ENCODE measurements around the gene ADGRB3. TPM values are rescaled to one million over a fixed set of nuclear protein-coding genes. Genes with fewer than 3 reads are reported as not detected.

The ADGRB3 gene
- total and polyA plus RNA-seq, 2 experiments from 2014 or later, result not detected

DNA sequence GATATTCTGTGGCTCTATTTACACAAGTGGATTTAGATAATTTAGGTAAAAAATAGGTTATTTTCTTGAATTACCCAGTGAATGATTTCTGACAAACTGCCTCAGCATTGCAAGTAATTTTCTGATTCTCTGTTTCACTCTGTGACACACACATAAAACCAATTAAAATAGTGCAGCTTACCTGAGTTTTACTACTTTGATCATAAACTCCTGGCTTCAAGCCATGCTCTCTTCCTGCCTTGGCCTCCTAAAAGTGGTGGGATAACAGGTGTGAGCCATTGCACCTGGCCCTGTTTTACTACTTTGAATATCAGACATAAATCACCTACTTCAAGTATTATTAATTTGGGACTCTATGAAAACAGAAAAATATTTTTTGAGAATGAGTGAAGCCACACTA lies 462.9 kb downstream of the ADGRB3 start:
- Histone ChIP-seq H3F3A (ENCODE audit: insufficient read depth) (no peaks in the 10 kb centered on the region), H3K9ac (no peak overlapping the region), H3K4me2 (ENCODE audit: unreplicated experiment) (no peak overlapping the region), H3K9me3 (ENCODE audit: low read depth) (no peaks in the 10 kb centered on the region), H3K36me3 (ENCODE audit: low read depth) (no peaks in the 10 kb centered on the region), H4K20me1 (ENCODE audit: insufficient read depth) (no peaks in the 10 kb centered on the region), H3K4me1 (ENCODE audit: insufficient read depth) (no peaks in the 10 kb centered on the region), H3K27ac (no peak overlapping the region), H3K79me2 (ENCODE audit: insufficient read depth) (no peaks in the 10 kb centered on the region), H3K9me2 (ENCODE audit: insufficient read depth) (no peaks in the 10 kb centered on the region), H3K27me3 (replicated peaks; ENCODE audit: insufficient read depth) (no peaks in the 10 kb centered on the region), H2AFZ (no peak overlapping the region), H3K4me3 (no peak overlapping the region)
- no peak for DNase-seq
- in situ Hi-C loops (cut with MboI), result no loop called here
- TF ChIP-seq EZH2phosphoT487 (IDR thresholded peaks at IDR 0.05; ENCODE audit: insufficient read depth, low read depth) (no peak), EZH2 (IDR thresholded peaks at IDR 0.05; ENCODE audit: insufficient read depth, poor library complexity, severe bottlenecking) (no peak)

DNA sequence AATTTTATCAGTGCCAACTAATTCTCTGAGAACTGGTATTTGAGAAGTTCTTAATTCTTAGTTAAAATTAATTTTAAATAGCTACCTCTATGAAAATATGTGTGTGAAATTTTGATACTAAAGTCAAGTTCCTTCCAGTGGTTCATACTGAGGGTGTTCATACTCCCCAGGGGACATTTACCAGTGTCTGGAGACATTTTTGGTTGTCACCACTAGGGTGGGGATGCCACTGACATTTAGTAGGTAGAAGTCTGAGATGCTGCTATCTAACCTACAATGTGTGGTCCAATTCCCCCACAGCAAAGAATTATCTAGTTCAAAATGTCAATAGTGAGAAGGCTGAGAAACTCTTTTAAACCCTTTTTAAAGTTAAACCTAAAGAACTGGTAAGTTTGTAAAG lies 463.8 kb downstream of the ADGRB3 start:
- no peak overlapping the region for H3K9ac ChIP-seq
- no peak overlapping the region for H3K4me2 ChIP-seq (ENCODE audit: unreplicated experiment)
- in situ Hi-C loops (cut with MboI), result no loop called here
- H3K27ac ChIP-seq, result no peak overlapping the region
- no peaks in the 10 kb centered on the region for H3K36me3 ChIP-seq (ENCODE audit: low read depth)
- H2AFZ ChIP-seq, result no peak overlapping the region
- no peaks in the 10 kb centered on the region for H3K9me3 ChIP-seq (ENCODE audit: low read depth)
- TF ChIP-seq EZH2phosphoT487 (IDR thresholded peaks at IDR 0.05; ENCODE audit: insufficient read depth, low read depth) (no peak), EZH2 (IDR thresholded peaks at IDR 0.05; ENCODE audit: insufficient read depth, poor library complexity, severe bottlenecking) (no peak)
- no peaks in the 10 kb centered on the region for H3K27me3 ChIP-seq (replicated peaks; ENCODE audit: insufficient read depth)
- no peaks in the 10 kb centered on the region for H3K4me1 ChIP-seq (ENCODE audit: insufficient read depth)
- no peaks in the 10 kb centered on the region for H3K9me2 ChIP-seq (ENCODE audit: insufficient read depth)
- H4K20me1 ChIP-seq (ENCODE audit: insufficient read depth), result no peaks in the 10 kb centered on the region
- no peaks in the 10 kb centered on the region for H3F3A ChIP-seq (ENCODE audit: insufficient read depth)
- H3K79me2 ChIP-seq (ENCODE audit: insufficient read depth), result no peaks in the 10 kb centered on the region
- no peak overlapping the region for H3K4me3 ChIP-seq
- DNase-seq, result no peak

DNA sequence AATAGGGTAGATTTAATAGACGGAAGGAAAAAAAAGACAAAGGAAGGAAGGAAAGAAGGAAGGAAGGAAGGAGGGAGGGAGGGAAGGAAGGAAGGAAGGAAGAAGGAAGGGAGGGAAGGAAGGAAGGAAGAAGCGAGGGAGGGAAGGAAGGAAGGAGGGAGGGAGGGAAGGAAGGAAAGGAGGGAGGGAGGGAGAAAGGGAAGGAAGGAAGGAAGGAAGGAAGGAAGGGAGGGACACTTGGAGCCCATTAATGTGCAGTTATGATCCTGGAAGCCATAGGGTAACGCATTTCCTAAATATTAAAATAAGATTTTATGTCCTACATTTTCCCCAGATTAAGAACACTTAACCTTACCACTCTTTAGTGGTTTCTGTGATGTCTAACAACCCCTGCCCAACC lies 465.7 kb downstream of the ADGRB3 start:
- H2AFZ ChIP-seq, result no peak overlapping the region
- no peak overlapping the region for H3K9ac ChIP-seq
- no peak overlapping the region for H3K4me3 ChIP-seq
- no peaks in the 10 kb centered on the region for H3K79me2 ChIP-seq (ENCODE audit: insufficient read depth)
- no peaks in the 10 kb centered on the region for H3K36me3 ChIP-seq (ENCODE audit: low read depth)
- in situ Hi-C loops (cut with MboI), result no loop called here
- H3K9me2 ChIP-seq (ENCODE audit: insufficient read depth), result no peaks in the 10 kb centered on the region
- no peaks in the 10 kb centered on the region for H3K9me3 ChIP-seq (ENCODE audit: low read depth)
- no peaks in the 10 kb centered on the region for H4K20me1 ChIP-seq (ENCODE audit: insufficient read depth)
- no peak for TF ChIP-seq EZH2phosphoT487 (IDR thresholded peaks at IDR 0.05; ENCODE audit: insufficient read depth, low read depth)
- TF ChIP-seq EZH2 (IDR thresholded peaks at IDR 0.05; ENCODE audit: insufficient read depth, poor library complexity, severe bottlenecking), result no peak
- no peak for DNase-seq
- WGBS, 2 experiments (ENCODE audit: low coverage in 1 of 2, low lambda C conversion rate in 2 of 2, missing lambda C conversion rate in 2 of 2), result 53 to 76% methylated on average over 2 to 3 of the region's 3 CpGs
- H3K27me3 ChIP-seq (replicated peaks; ENCODE audit: insufficient read depth), result no peaks in the 10 kb centered on the region
- H3K4me2 ChIP-seq (ENCODE audit: unreplicated experiment), result no peak overlapping the region
- H3K4me1 ChIP-seq (ENCODE audit: insufficient read depth), result no peaks in the 10 kb centered on the region
- H3K27ac ChIP-seq, result no peak overlapping the region
- no peaks in the 10 kb centered on the region for H3F3A ChIP-seq (ENCODE audit: insufficient read depth)

DNA sequence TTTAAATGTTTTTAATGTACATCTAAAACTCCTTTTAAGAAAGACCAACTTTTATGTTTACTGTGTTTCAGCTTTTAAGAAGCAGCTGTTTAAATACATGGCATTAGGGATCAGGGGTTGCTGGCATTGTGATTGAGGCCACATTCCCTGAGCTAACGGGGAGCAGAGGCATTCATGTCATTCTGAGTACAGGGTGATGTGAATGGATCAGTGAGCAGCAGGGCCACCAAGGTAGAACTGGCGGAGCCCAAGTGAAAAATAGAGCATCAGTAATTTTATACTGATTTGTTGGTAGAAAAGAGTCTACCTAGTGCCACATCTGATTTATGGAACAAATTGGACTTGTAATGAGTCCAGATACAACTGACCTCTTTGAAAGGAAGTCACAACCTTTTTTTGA lies 467.3 kb downstream of the ADGRB3 start:
- Histone ChIP-seq H4K20me1 (ENCODE audit: insufficient read depth) (no peaks in the 10 kb centered on the region), H3K27ac (no peak overlapping the region), H3K9me3 (ENCODE audit: low read depth) (no peaks in the 10 kb centered on the region), H3F3A (ENCODE audit: insufficient read depth) (no peaks in the 10 kb centered on the region), H3K36me3 (ENCODE audit: low read depth) (no peaks in the 10 kb centered on the region), H3K4me3 (no peak overlapping the region), H3K9ac (no peak overlapping the region), H2AFZ (no peak overlapping the region), H3K4me2 (ENCODE audit: unreplicated experiment) (no peak overlapping the region), H3K4me1 (ENCODE audit: insufficient read depth) (no peaks in the 10 kb centered on the region), H3K79me2 (ENCODE audit: insufficient read depth) (no peaks in the 10 kb centered on the region), H3K9me2 (ENCODE audit: insufficient read depth) (no peaks in the 10 kb centered on the region), H3K27me3 (replicated peaks; ENCODE audit: insufficient read depth) (no peaks in the 10 kb centered on the region)
- 23 to 32% methylated on average over 2 of the region's 2 CpGs for WGBS, 2 experiments (ENCODE audit: low coverage in 1 of 2, low lambda C conversion rate in 2 of 2, missing lambda C conversion rate in 2 of 2)
- in situ Hi-C loops (cut with MboI), result no loop called here
- DNase-seq, result no peak
- TF ChIP-seq EZH2 (IDR thresholded peaks at IDR 0.05; ENCODE audit: insufficient read depth, poor library complexity, severe bottlenecking), result no peak
- TF ChIP-seq EZH2phosphoT487 (IDR thresholded peaks at IDR 0.05; ENCODE audit: insufficient read depth, low read depth), result no peak

GRCh38 chr6:69105288-69105687 lies 470.2 kb downstream of the ADGRB3 start:
- Histone ChIP-seq H3K4me3 (no peak overlapping the region), H3K36me3 (ENCODE audit: low read depth) (no peaks in the 10 kb centered on the region), H3F3A (ENCODE audit: insufficient read depth) (no peaks in the 10 kb centered on the region), H4K20me1 (ENCODE audit: insufficient read depth) (no peaks in the 10 kb centered on the region), H3K4me1 (ENCODE audit: insufficient read depth) (no peaks in the 10 kb centered on the region), H3K9me2 (ENCODE audit: insufficient read depth) (no peaks in the 10 kb centered on the region), H3K9ac (no peak overlapping the region), H3K27ac (no peak overlapping the region), H3K27me3 (replicated peaks; ENCODE audit: insufficient read depth) (no peaks in the 10 kb centered on the region), H3K9me3 (ENCODE audit: low read depth) (no peaks in the 10 kb centered on the region), H3K4me2 (ENCODE audit: unreplicated experiment) (no peak overlapping the region), H3K79me2 (ENCODE audit: insufficient read depth) (no peaks in the 10 kb centered on the region), H2AFZ (no peak overlapping the region)
- no peak for DNase-seq
- 14 to 19% methylated on average over 3 of the region's 3 CpGs for WGBS, 2 experiments (ENCODE audit: low coverage in 1 of 2, low lambda C conversion rate in 2 of 2, missing lambda C conversion rate in 2 of 2)
- in situ Hi-C loops (cut with MboI), result no loop called here
- no peak for TF ChIP-seq EZH2 (IDR thresholded peaks at IDR 0.05; ENCODE audit: insufficient read depth, poor library complexity, severe bottlenecking)
- TF ChIP-seq EZH2phosphoT487 (IDR thresholded peaks at IDR 0.05; ENCODE audit: insufficient read depth, low read depth), result no peak
